GM12873 (cell line): ENCODE data around the gene CDH23.

Experiments used
- CTCF ChIP-seq: IDR thresholded peaks from 2 replicates; pipeline ENCODE4 v1.5.1; 2012; ENCODE audit warnings: low read depth, mild to moderate bottlenecking, moderate library complexity, low read length, control low read depth; ENCODE audit not compliant: insufficient read depth; ENCODE audit errors: missing control alignments

The CDH23 gene

GRCh38 chr10:71782221-71782916 is 385.6 kb downstream of the CDH23 start:
- TF ChIP-seq CTCF: no peak

GRCh38 chr10:71782917-71783490 is 386.3 kb downstream of the CDH23 start:
- no peak for TF ChIP-seq CTCF

- no peak for TF ChIP-seq CTCF
Observed at GRCh38 chr10:71783917-71784678, 387.4 kb downstream of the CDH23 start.

- TF ChIP-seq CTCF: no peak
Observed at GRCh38 chr10:71784679-71785272, 388.1 kb downstream of the CDH23 start.

GRCh38 chr10:71788954-71789353 is 392.2 kb downstream of the CDH23 start:
- no peak for TF ChIP-seq CTCF

GRCh38 chr10:71789871-71790270 is 393.2 kb downstream of the CDH23 start:
- TF ChIP-seq CTCF: no peak
